Panc1 (cell line): ENCODE results near the gene NT5C1B. TPM values are rescaled to one million over a fixed set of nuclear protein-coding genes. Genes with fewer than 3 reads are reported as not detected.

Experiments
- ATAC-seq: fragments of 200-7000 bp; cut with Tn5 transposase; 2 replicates; pipeline ENCODE4 v1.9.1; 2020; ENCODE audit warnings: mild to moderate bottlenecking, moderate library complexity
- BruUV-seq: library from RNA; stranded (reverse); fragments of 400-500 nt; replicated peaks from 2 replicates; lab custom pipeline; 2021; lab: Mats Ljungman, UMichigan
- CTCF ChIA-PET: fragments of 300-600 bp; sonication (Branson Sonifier 250); formaldehyde crosslinking; loops from one replicate; lab custom pipeline; 2022; ENCODE audit warnings: antibody characterized with exemption; lab: Charles Lee
- POLR2A ChIA-PET: fragments of 300-600 bp; sonication (Branson Sonifier 250); formaldehyde crosslinking; loops from one replicate; lab custom pipeline; 2022; ENCODE audit warnings: antibody characterized with exemption; lab: Charles Lee
- DNase-seq: peaks from one replicate; pipeline ENCODE4 v3.0.0-alpha.2; 2010; ENCODE audit warnings: low read depth, low spot score
- H3K27ac ChIP-seq: 2 replicates; pipeline ENCODE4 v1.5.1; 2011; ENCODE audit warnings: mild to moderate bottlenecking, low read length, inconsistent platforms
- H3K27me3 ChIP-seq: fragments of 200-500 bp; sonication (Bioruptor generic); 2 replicates; pipeline ENCODE4 v1.6.0; 2014; ENCODE audit warnings: low read length, inconsistent platforms; ENCODE audit not compliant: control insufficient read depth, insufficient read depth
- H3K36me3 ChIP-seq: fragments of 200-500 bp; sonication (Bioruptor generic); 2 replicates; pipeline ENCODE4 v1.5.1; 2014; ENCODE audit warnings: inconsistent platforms, mild to moderate bottlenecking, low read length, moderate library complexity; ENCODE audit not compliant: control insufficient read depth, insufficient read depth
- H3K4me1 ChIP-seq: 2 replicates; pipeline ENCODE4 v1.5.1; 2011; ENCODE audit warnings: inconsistent platforms, mild to moderate bottlenecking, low read length, moderate library complexity; ENCODE audit not compliant: control insufficient read depth, insufficient read depth
- H3K4me3 ChIP-seq, 2 experiments: 2 replicates each; pipeline ENCODE4 v1.5.1; 2011 to 2012; ENCODE audit warnings: low read depth in 2 of 2, low read length in 2 of 2, mild to moderate bottlenecking in 2 of 2, inconsistent platforms in 1 of 2, moderate library complexity in 1 of 2
- H3K9me3 ChIP-seq: fragments of 200-500 bp; sonication (Bioruptor generic); 2 replicates; pipeline ENCODE4 v1.5.1; 2014; ENCODE audit warnings: low read depth, mild to moderate bottlenecking, inconsistent platforms, low read length, moderate library complexity; ENCODE audit not compliant: control insufficient read depth, insufficient read depth
- CTCF ChIP-seq: fragments of 450-650 bp; IDR thresholded peaks from 2 replicates; pipeline ENCODE4 v1.5.1; 2017; ENCODE audit warnings: mild to moderate bottlenecking
- POLR2AphosphoS5 ChIP-seq: IDR thresholded peaks from 2 replicates; pipeline ENCODE4 v1.6.1; 2012; ENCODE audit warnings: mild to moderate bottlenecking, low read depth, low read length, moderate library complexity
- REST ChIP-seq, 2 experiments: IDR thresholded peaks; 2 replicates each; pipeline ENCODE4 v1.6.1; 2011 to 2012; ENCODE audit warnings: low read depth in 2 of 2, control low read depth in 1 of 2, low read length in 1 of 2, mild to moderate bottlenecking in 1 of 2, moderate library complexity in 1 of 2; ENCODE audit not compliant: insufficient read depth in 1 of 2
- SIN3A ChIP-seq: IDR thresholded peaks from 2 replicates; pipeline ENCODE4 v1.6.1; 2012; ENCODE audit warnings: low read depth, mild to moderate bottlenecking, low read length, moderate library complexity, borderline replicate concordance; ENCODE audit not compliant: insufficient read depth
- TCF7L2 ChIP-seq: IDR thresholded peaks from 2 replicates; pipeline ENCODE4 v1.6.1; 2011; ENCODE audit warnings: mild to moderate bottlenecking, low read depth, low read length, inconsistent platforms
- in situ Hi-C: cut with HindIII; loops from 2 replicates; pipeline ENCODE4 v1.10.0; 2016; ENCODE audit warnings: low sequenced_read_pairs, low pct_unique_long_range_greater_than_20kb
- intact Hi-C: fragments of 100-400 bp; cut with micrococcal nuclease; formaldehyde crosslinking; loops from one replicate; pipeline ENCODE4 v1.10.0; 2022; ENCODE audit not compliant: unreplicated experiment
- total RNA-seq: library from RNA; stranded (reverse); gene quantifications from one replicate; pipeline ENCODE4 v1.2.1, GENCODE V29; 2021; ENCODE audit not compliant: unreplicated experiment

Gene NT5C1B
- total RNA-seq, 1 experiment from 2014 or later: not detected

GRCh38 chr2:18566145-18566769 lies 23.1 kb downstream of the NT5C1B start:
- no TSS peak for BruUV-seq
- intact Hi-C loops: no loop called here
- DNase-seq (no peak), ATAC-seq (no peak)
- no peak for TF ChIP-seq POLR2AphosphoS5
- no peak for TF ChIP-seq SIN3A
- TF ChIP-seq CTCF: no peak
- no peak for TF ChIP-seq REST (IDR thresholded peaks at IDR 0.05; ENCODE audit: insufficient read depth in 1 of 2, low read depth in 2 of 2, low read length in 1 of 2)
- no peak for TF ChIP-seq TCF7L2
- no peak overlapping the region for H3K4me3 ChIP-seq
- CTCF ChIA-PET: no interaction called here
- H3K4me1 ChIP-seq: no peaks in the 10 kb centered on the region
- H3K27me3 ChIP-seq: no peaks in the 10 kb centered on the region
- POLR2A ChIA-PET: no interaction called here
- no peaks in the 10 kb centered on the region; the same call in 1 of the 2 replicates for H3K36me3 ChIP-seq
- H3K27ac ChIP-seq: no peak overlapping the region
- H3K9me3 ChIP-seq: no peaks in the 10 kb centered on the region
- in situ Hi-C loops: no loop called here

DNA sequence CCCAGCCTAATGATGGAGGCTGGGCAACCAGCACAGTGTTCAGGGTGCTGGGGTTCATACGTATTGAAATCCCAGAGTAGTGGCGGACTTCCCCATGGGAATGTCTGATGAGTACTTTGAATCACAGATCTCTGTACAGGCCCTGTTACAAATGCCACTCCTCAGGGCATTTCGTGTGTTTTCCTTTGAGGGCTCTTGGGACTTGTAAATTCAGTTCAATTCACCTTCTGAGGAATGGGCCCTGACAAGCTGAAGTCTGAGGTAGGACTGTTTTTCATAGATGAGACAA lies 28.6 kb downstream of the NT5C1B start:
- ChIA-PET CTCF (interaction anchor here (0.7 kb wide), 1 partner anchor 18 kb away, joined by 21 read pairs; no protein-coding TSS in a partner anchor), POLR2A (no interaction called here)
- in situ Hi-C loops (no loop called here), intact Hi-C loops (no loop called here)
- no peak for TF ChIP-seq SIN3A
- peak; percentile 10; the same call in 1 of the 2 replicates for TF ChIP-seq POLR2AphosphoS5
- no peak for TF ChIP-seq REST (IDR thresholded peaks at IDR 0.05; ENCODE audit: insufficient read depth in 1 of 2, low read depth in 2 of 2, low read length in 1 of 2)
- no peak for TF ChIP-seq CTCF
- DNase-seq (no peak), ATAC-seq (no peak)
- peaks cover 4% of the 10 kb centered on the region; the same call in 1 of the 2 replicates for H3K4me1 ChIP-seq
- no peaks in the 10 kb centered on the region for H3K9me3 ChIP-seq
- H3K36me3 ChIP-seq: peaks cover 3% of the 10 kb centered on the region
- peak overlapping the region; percentile 93 for H3K27ac ChIP-seq
- no TSS peak for BruUV-seq
- H3K27me3 ChIP-seq: no peaks in the 10 kb centered on the region
- H3K4me3 ChIP-seq: peak overlapping the region; percentile 85 to 88
